ENCODE data around the gene MAOB. TPM values are rescaled to one million over a fixed set of nuclear protein-coding genes. Genes with fewer than 3 reads are reported as not detected.

MAOB gene
- total RNA-seq, 1 experiment from 2014 or later, result not detected

- no peak for ATAC-seq
- no peak overlapping the region for H3K4me3 ChIP-seq (ENCODE audit: low read length)
- H3F3A ChIP-seq (ENCODE audit: low read length, unreplicated experiment), result no peaks in the 10 kb centered on the region
- DNase-seq, result no peak
- BruUV-seq (replicated peaks), result no TSS peak
- H3K9me2 ChIP-seq (replicated peaks; ENCODE audit: low read length), result no peaks in the 10 kb centered on the region
- H2AFZ ChIP-seq (ENCODE audit: low read length), result no peak overlapping the region
- H3K4me1 ChIP-seq (ENCODE audit: insufficient read depth, low read length), result peaks cover 8% of the 10 kb centered on the region
- no peaks in the 10 kb centered on the region for H3K79me2 ChIP-seq (ENCODE audit: low read length)
- H3K36me3 ChIP-seq (ENCODE audit: low read depth, low read length), result no peaks in the 10 kb centered on the region
- H3K27ac ChIP-seq (ENCODE audit: low read length), result no peak overlapping the region
- H3K9ac ChIP-seq (ENCODE audit: low read length), result no peak overlapping the region
- intact Hi-C loops (cut with micrococcal nuclease), result no loop called here
- ChIA-PET POLR2A (ENCODE audit: unreplicated experiment) (no interaction called here), CTCF (no interaction called here)
- no peak for TF ChIP-seq EZH2phosphoT487 (IDR thresholded peaks at IDR 0.05; ENCODE audit: borderline replicate concordance, low read length)
- TF ChIP-seq CTCF (conservative IDR thresholded peaks at IDR 0.05; ENCODE audit: low read depth, low read length), result no peak
- no peak for TF ChIP-seq EZH2 (IDR thresholded peaks at IDR 0.05; ENCODE audit: low read length, unreplicated experiment)
- H3K27me3 ChIP-seq (ENCODE audit: low read length), result no peaks in the 10 kb centered on the region
- H3K4me2 ChIP-seq (ENCODE audit: low read length), result no peak overlapping the region
- no peaks in the 10 kb centered on the region for H3K9me3 ChIP-seq (ENCODE audit: low read length)
- H4K20me1 ChIP-seq (ENCODE audit: low read length), result no peaks in the 10 kb centered on the region
Observed at GRCh38 chrX:43817444-43817843, 64.8 kb downstream of the MAOB start.

GRCh38 chrX:43815209-43815608, 67.0 kb downstream of the MAOB start:
- Histone ChIP-seq H3F3A (ENCODE audit: low read length, unreplicated experiment) (no peaks in the 10 kb centered on the region), H2AFZ (ENCODE audit: low read length) (no peak overlapping the region), H4K20me1 (ENCODE audit: low read length) (no peaks in the 10 kb centered on the region), H3K4me3 (ENCODE audit: low read length) (no peak overlapping the region), H3K27me3 (ENCODE audit: low read length) (no peaks in the 10 kb centered on the region), H3K4me1 (ENCODE audit: insufficient read depth, low read length) (no peaks in the 10 kb centered on the region), H3K36me3 (ENCODE audit: low read depth, low read length) (no peaks in the 10 kb centered on the region), H3K4me2 (ENCODE audit: low read length) (no peak overlapping the region), H3K9ac (ENCODE audit: low read length) (no peak overlapping the region), H3K9me2 (replicated peaks; ENCODE audit: low read length) (no peaks in the 10 kb centered on the region), H3K27ac (ENCODE audit: low read length) (no peak overlapping the region), H3K79me2 (ENCODE audit: low read length) (no peaks in the 10 kb centered on the region), H3K9me3 (ENCODE audit: low read length) (no peaks in the 10 kb centered on the region)
- ChIA-PET CTCF (no interaction called here), POLR2A (ENCODE audit: unreplicated experiment) (no interaction called here)
- no TSS peak for BruUV-seq (replicated peaks)
- no peak for TF ChIP-seq EZH2phosphoT487 (IDR thresholded peaks at IDR 0.05; ENCODE audit: borderline replicate concordance, low read length)
- TF ChIP-seq CTCF (conservative IDR thresholded peaks at IDR 0.05; ENCODE audit: low read depth, low read length), result no peak
- TF ChIP-seq EZH2 (IDR thresholded peaks at IDR 0.05; ENCODE audit: low read length, unreplicated experiment), result no peak
- ATAC-seq, result no peak
- intact Hi-C loops (cut with micrococcal nuclease), result no loop called here
- DNase-seq, result no peak

GRCh38 chrX:43813898-43814297, 68.4 kb downstream of the MAOB start:
- H3K4me1 ChIP-seq (ENCODE audit: insufficient read depth, low read length), result peaks cover 5% of the 10 kb centered on the region
- no TSS peak for BruUV-seq (replicated peaks)
- DNase-seq, result peak; percentile 56
- no peak overlapping the region for H2AFZ ChIP-seq (ENCODE audit: low read length)
- no peaks in the 10 kb centered on the region for H3F3A ChIP-seq (ENCODE audit: low read length, unreplicated experiment)
- no peaks in the 10 kb centered on the region for H3K79me2 ChIP-seq (ENCODE audit: low read length)
- H3K4me2 ChIP-seq (ENCODE audit: low read length), result no peak overlapping the region
- TF ChIP-seq EZH2phosphoT487 (IDR thresholded peaks at IDR 0.05; ENCODE audit: borderline replicate concordance, low read length) (no peak), CTCF (conservative IDR thresholded peaks at IDR 0.05; ENCODE audit: low read depth, low read length) (peak; percentile 56), EZH2 (IDR thresholded peaks at IDR 0.05; ENCODE audit: low read length, unreplicated experiment) (no peak)
- H3K9me2 ChIP-seq (replicated peaks; ENCODE audit: low read length), result no peaks in the 10 kb centered on the region
- H3K9ac ChIP-seq (ENCODE audit: low read length), result no peak overlapping the region
- no peak overlapping the region for H3K4me3 ChIP-seq (ENCODE audit: low read length)
- CTCF ChIA-PET, result interaction anchor here (0.6 to 0.7 kb wide), 2 partner anchors 138 to 430 kb away, joined by 3 read pairs; no protein-coding TSS in a partner anchor
- no peaks in the 10 kb centered on the region for H4K20me1 ChIP-seq (ENCODE audit: low read length)
- H3K27me3 ChIP-seq (ENCODE audit: low read length), result no peaks in the 10 kb centered on the region
- H3K36me3 ChIP-seq (ENCODE audit: low read depth, low read length), result no peaks in the 10 kb centered on the region
- no peaks in the 10 kb centered on the region for H3K9me3 ChIP-seq (ENCODE audit: low read length)
- POLR2A ChIA-PET (ENCODE audit: unreplicated experiment), result no interaction called here
- peak; percentile 56; the same call in 1 of the 2 replicates for ATAC-seq
- no peak overlapping the region for H3K27ac ChIP-seq (ENCODE audit: low read length)
- intact Hi-C loops (cut with micrococcal nuclease), result no loop called here

Measured in PC-3 (cell line).